ES-I3 (cell line): ENCODE data around the gene E2F8.

Experiments used
- H3K36me3 ChIP-seq: 2 replicates; pipeline ENCODE4 v1.6.1; 2013; ENCODE audit warnings: mild to moderate bottlenecking, low read length, control low read depth, moderate library complexity; ENCODE audit not compliant: insufficient read depth
- H3K4me1 ChIP-seq: 2 replicates; pipeline ENCODE4 v1.6.1; 2013; ENCODE audit warnings: mild to moderate bottlenecking, control low read depth, low read length; ENCODE audit not compliant: insufficient read depth
- H3K9ac ChIP-seq: 2 replicates; pipeline ENCODE4 v1.6.1; 2013; ENCODE audit warnings: low read depth, mild to moderate bottlenecking, low read length, moderate library complexity
- H3K9me3 ChIP-seq: 2 replicates; pipeline ENCODE4 v1.6.1; 2013; ENCODE audit warnings: mild to moderate bottlenecking, low read length, moderate library complexity; ENCODE audit not compliant: control insufficient read depth, insufficient read depth

Gene E2F8

DNA sequence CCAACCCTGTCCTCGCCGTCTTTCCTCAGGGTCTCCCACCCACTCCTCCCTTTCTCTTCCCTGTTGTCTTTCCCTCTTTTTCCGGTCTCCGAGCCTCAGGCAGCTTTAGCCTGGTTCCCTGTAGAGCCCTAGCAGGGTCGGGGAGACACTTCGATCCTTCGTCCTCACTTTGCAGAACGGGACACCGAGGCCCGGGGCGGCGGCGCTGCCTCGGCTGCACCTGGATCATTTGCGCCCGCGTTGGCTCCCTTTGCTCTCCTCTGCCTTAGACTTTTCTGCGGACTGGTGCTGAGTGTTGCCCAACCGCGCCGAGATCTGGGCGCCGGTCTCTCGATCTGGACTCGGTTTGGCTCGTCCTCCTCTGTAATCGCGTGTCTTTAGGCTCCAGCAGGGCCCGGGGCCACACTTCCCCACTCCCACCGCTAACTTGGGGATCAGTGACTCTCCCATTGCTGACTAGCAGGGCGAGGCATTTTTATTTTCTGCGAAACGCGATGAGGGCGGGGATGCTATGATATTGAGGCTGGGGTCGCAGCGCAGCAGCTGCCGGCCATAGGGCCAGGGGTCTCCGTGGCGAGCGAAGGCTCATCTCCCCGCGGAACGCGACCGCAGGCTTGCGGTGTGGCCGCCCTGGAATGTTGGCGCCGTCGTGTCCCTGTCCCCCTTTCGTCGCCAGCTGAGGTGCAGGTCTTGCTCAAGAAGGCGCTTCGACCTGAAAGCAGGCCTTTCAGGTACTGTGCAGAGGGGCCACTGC lies 1.6 kb upstream of the E2F8 start:
- Histone ChIP-seq H3K4me1 (no peaks in the 10 kb centered on the region), H3K9ac (peak overlapping the region; percentile 90), H3K36me3 (no peaks in the 10 kb centered on the region)

DNA sequence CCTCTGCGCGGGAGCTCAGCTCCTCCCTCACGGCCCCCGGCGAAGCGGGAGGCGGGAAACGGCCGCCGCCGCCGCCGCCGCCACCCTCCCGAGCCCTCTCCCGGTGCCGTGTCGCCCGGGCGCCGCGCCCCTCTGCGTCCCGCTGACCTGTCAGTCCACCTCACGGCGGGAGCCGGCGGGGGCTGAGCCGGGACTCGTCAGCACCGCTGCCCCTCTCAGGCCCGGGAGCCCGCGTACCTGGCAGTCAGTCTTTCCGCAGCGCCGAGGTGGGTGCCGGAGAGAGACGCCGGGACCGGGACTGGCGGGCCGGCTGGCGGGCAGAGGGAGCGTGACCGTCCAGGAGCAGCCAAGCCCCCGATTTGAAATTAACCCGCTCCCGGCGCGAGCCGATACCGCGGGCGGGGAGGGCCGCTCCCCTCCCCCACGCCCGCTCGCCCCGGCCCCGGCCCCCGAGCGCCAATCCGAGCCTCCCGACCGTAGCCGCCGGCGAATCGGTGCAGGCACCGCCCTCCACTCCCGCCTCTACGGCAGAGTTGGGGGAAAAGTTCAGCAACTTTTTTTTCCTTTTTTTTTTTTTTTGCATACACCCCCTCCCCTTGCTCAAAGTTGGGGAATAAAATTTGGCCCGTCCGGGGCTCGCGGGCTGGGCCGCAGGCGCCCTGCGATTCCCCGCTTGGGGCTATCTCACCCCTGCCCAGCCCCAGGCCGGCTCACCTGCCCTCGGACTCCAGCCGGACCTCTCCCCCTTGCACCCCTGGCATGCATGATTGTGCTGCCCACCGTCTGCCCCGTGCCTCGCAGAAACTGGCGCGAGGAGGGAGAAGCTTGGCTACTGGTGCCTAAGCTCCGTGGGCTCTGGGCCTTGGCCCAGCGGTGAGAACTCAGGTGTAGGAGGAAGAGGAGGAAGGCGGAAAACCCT lies 774 bp upstream of the E2F8 start:
- Histone ChIP-seq H3K4me1 (no peaks in the 10 kb centered on the region), H3K9ac (peak overlapping the region; percentile 90), H3K9me3 (no peaks in the 10 kb centered on the region), H3K36me3 (no peaks in the 10 kb centered on the region)

More for the DNA sequence above, 1.6 kb upstream of the E2F8 start:
- no peaks in the 10 kb centered on the region for H3K9me3 ChIP-seq

DNA sequence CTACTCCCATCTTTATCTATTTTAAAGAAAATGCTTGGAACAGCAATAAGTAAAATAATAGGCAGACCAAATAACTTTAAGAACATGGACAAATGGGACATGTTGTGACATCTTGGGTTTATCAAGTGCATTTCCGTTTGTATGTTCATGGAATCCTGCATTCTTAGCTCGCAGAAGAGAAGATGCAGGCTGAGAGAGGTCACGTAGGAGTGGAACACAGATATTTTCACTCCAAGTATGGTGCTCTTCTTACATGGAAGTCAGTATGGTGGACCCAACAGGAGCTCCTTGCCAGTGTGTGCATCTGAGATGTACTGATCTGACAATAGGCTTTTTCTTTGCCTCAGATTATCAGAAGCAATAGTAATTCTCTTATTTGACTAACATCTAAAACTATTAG lies 1.7 kb downstream of the E2F8 start:
- Histone ChIP-seq H3K9ac (no peak overlapping the region), H3K4me1 (no peaks in the 10 kb centered on the region), H3K36me3 (no peaks in the 10 kb centered on the region), H3K9me3 (no peaks in the 10 kb centered on the region)

DNA sequence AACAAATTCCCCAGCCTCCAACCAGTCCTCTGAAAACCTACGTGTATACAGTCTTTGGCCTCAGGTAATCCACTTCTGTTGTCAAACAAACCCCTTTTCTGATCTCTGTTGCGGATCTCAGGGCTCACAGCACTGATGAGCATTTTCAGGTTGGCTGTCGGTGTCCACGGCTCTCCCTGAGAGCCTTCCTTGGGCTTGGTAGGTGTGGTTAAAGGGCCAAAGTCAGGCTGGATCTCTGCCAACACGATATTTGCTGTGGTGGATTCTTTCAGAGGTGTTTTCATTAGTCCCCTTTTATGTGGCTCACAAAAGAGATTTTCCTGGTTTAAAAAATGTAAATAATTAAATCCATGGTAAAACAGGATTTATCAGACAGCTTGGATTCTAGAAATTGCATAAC lies 2.9 kb downstream of the E2F8 start:
- Histone ChIP-seq H3K36me3 (no peaks in the 10 kb centered on the region), H3K4me1 (no peaks in the 10 kb centered on the region), H3K9ac (no peak overlapping the region), H3K9me3 (no peaks in the 10 kb centered on the region)

DNA sequence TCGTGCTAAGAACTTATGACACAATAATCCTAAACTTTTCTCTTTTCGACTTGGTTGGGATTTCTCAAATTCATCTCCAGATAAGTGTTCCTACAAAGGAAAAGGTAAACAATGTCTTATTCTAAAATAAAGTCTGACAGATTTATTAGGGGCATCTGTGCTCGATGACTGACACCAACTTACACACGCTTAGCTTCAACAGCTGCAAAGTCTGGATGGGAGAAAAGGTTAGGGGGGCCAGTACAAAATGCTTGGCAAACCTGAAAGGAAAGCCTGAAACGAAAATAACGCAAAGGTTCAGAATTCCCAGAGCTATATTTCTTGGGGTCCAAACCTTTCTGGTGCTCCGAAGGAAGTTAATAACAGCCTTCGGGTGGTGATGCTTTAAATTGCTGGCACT lies 3.4 kb downstream of the E2F8 start:
- H3K9ac ChIP-seq: no peak overlapping the region
- no peaks in the 10 kb centered on the region for H3K4me1 ChIP-seq
- no peaks in the 10 kb centered on the region for H3K36me3 ChIP-seq
- no peaks in the 10 kb centered on the region for H3K9me3 ChIP-seq

DNA sequence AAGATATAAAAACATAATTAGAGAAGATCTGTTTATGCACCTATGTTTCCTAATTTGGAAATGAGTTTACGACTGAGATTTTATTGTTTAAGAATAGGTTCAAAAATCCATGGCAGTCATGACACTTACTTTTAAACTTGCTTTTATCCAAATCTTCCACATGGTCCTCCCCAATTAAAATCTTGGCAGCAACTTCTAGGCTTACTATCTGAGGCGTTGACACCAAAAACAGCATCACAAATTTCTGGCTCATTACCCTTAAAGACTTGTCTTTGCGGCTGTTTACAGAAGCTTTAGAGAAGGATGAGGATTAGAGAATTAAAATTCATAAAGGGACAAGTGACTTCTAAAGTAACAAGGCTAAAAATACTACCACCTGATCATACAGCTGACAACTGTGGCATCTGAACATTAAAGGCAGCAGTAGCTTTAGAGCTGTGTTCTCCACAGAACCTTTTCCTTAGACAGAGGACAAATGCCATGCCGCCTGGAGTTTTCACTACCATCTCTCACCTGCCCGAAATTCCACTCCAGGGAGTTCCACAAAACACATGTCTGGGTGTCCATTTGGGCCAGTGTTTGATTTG lies 6.4 kb downstream of the E2F8 start:
- Histone ChIP-seq H3K4me1 (no peaks in the 10 kb centered on the region), H3K36me3 (no peaks in the 10 kb centered on the region), H3K9ac (no peak overlapping the region), H3K9me3 (no peaks in the 10 kb centered on the region)

DNA sequence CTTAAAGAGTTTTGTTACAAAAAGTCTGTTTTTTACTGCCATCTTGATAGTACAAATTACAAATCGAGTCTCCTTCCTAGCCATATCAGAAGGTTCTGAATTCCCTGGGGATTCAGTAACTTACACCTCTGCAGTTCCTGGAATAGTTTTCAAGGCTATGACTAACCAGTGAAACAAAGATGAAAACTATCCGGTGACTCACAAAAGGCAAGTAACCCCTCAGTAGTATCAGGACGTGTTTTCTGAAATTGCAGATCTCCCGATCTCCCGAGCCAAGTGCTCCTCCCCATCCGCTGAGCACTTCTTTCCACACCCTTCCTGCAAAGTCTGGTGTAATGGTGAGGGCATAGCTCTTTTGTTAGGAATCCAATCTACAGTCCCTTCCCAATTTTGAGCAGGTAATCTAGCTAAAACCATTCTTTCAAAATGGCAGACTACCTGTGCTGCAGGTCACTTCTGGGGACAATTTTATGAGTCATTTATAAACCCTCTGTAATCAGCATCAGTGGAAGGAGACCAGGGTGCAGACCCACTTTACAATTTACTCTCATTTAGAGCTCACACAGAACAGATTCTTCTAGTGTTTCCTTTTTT lies 7.7 kb downstream of the E2F8 start:
- H3K36me3 ChIP-seq: no peaks in the 10 kb centered on the region
- H3K4me1 ChIP-seq: no peaks in the 10 kb centered on the region
- H3K9ac ChIP-seq: no peak overlapping the region
- H3K9me3 ChIP-seq: no peaks in the 10 kb centered on the region

DNA sequence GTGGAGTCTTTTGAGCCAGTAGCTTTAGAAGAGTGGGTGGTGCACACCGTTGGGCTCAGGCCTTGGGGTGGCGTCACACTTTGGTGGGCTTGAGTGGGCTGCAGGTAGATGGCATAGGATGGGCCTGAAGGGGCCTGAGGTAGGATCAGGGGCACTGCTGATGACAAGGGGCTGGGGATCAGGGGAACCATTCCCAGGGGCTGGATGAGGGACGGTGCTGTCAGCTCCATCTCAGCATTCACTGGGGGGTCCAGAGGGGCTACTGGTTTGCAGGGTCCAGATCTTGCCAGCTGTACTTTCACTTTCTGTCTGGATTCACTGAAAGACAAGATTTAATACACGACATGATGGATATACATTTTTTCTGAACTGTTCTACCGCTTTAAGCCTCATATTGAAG lies 11.1 kb downstream of the E2F8 start:
- no peaks in the 10 kb centered on the region for H3K4me1 ChIP-seq
- no peak overlapping the region for H3K9ac ChIP-seq
- H3K9me3 ChIP-seq: no peaks in the 10 kb centered on the region
- H3K36me3 ChIP-seq: no peaks in the 10 kb centered on the region; the same call in 1 of the 2 replicates

DNA sequence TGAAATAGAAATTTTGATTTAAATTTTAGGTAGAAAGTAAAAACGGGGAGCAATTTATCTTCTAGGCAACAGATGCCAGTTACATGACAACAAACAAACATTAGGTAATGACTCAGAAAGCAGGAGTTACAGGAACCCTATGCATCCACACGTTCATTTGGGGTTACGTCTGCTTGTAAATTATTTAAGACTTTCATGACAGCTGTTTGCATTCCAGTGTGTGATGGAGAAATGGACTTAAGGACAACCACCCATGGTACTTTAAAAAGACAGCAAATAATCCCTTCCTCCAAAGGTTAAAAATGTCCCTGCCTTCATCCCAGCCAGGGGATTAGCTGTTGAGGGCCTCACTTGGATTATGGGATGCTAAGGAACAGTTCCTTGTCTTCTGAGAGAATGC lies 11.8 kb downstream of the E2F8 start:
- Histone ChIP-seq H3K9ac (no peak overlapping the region), H3K36me3 (no peaks in the 10 kb centered on the region; the same call in 1 of the 2 replicates), H3K9me3 (no peaks in the 10 kb centered on the region), H3K4me1 (no peaks in the 10 kb centered on the region)

DNA sequence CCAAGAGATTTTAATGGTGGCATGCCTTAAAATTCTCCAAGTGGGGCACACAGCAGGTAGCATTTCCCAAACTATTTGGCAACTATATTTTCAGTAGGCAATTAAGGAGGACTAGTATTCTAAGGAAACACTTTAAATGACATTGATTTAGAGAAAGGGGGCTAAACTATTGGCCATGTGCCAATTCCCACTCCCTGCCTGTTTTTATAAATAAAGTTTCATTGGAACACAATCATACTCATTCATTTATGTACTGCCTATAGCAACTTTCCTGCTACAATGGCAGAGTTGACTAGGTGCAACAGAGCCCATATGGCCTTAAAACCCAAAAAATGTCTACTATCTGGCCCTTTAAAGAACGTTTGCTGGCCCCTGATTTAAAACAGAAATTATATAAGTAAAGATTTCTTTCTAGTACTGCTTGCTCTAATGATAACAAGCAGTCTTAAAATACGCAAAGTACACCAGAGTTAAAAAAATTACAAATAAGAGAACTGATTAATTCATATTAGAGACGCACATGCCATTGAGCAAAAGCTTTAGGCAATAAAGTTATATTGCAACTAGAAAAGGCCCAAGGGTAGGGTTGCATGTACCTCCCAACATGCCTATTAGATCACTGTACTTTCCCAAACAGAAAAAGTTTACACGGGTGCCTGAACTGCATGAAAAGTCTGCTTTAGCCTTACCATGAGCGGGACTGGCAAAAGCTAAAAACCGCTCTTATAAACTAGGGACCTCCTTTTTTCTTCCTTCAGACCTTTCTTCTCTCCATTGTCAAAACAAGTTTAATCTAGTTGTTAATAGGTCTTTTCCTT lies 14.2 kb downstream of the E2F8 start:
- H3K36me3 ChIP-seq: no peaks in the 10 kb centered on the region; the same call in 1 of the 2 replicates
- H3K4me1 ChIP-seq: no peaks in the 10 kb centered on the region
- H3K9me3 ChIP-seq: no peaks in the 10 kb centered on the region; the same call in 1 of the 2 replicates
- H3K9ac ChIP-seq: no peak overlapping the region

DNA sequence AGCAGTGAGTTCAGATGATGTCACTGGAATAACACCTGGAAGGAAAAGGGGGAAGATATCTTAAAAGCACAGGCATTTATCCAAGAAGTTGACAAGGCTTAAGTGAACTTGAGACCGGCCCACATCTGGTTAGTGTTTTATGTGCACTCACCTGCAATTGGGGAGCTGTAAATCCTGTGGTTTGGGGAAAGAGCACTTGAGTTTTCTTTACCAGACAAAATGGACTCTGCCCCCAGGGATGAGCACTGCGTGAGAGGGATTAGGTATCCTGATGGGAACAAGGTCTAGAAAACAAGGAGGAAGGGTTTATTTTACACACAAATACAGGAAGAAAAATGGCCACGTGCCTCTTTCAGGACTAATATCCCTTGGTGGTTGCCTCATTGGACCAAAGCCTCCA lies 15.2 kb downstream of the E2F8 start:
- no peaks in the 10 kb centered on the region; the same call in 1 of the 2 replicates for H3K36me3 ChIP-seq
- H3K9me3 ChIP-seq: no peaks in the 10 kb centered on the region; the same call in 1 of the 2 replicates
- H3K4me1 ChIP-seq: no peaks in the 10 kb centered on the region
- H3K9ac ChIP-seq: no peak overlapping the region

DNA sequence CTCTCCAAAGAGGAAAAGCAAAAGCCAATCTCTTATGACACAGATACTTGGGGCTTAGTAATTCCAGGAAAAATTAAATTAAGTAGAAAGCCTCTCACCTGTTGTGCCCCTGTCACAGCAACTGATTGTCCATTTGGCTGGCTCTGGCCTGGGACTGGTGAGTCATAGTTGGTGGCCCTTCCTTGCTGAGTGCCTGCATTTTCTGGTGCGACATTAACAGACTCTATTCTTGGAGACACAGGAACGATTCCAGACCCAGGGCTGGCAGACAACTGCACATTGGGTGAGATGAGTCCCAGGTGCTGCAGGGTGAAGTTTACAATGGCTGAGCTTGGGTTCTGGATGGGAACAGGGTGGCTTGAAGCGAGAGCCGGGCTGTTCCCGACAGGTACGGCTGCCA lies 15.6 kb downstream of the E2F8 start:
- Histone ChIP-seq H3K9me3 (no peaks in the 10 kb centered on the region; the same call in 1 of the 2 replicates), H3K36me3 (no peaks in the 10 kb centered on the region; the same call in 1 of the 2 replicates), H3K4me1 (no peaks in the 10 kb centered on the region)

DNA sequence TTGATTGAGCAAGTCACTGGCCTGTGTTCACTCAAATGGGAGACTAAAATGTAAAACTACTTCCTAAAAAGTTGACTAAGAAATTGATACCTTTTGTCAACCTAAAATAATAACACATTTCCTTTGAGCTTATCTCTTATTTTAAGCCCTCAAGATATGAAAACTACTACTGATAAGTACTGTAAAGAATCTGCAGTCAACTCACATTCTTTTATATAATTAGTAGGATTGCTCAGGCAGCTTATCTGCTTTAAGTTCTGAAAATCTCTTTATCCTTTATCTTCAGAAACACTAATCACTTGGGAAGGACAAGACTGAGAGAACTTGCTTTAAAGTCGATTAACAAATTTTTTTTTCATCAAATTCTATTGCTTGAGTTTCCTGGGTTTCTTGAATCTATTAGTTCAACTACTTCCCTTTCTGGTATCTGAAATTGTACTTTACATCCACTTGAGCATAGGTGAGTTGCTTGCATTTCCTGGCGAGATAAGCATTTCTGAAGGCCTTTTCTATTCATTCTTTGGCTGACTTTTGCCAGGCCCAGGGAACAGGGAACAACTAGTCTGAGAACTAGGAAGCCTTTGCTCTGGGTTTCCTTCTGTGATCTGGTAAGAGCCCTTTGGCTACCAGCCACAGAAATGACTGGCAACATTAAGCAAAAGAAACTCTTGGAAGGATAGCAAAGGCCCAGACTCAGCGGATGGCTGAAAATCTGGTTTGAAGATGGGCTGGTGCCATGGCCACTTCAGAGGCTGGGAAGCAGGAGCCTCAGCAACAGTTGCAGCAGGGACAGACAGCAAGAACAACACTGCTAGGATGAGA lies 19.6 kb downstream of the E2F8 start:
- Histone ChIP-seq H3K9ac (no peak overlapping the region), H3K9me3 (no peaks in the 10 kb centered on the region; the same call in 1 of the 2 replicates), H3K36me3 (no peaks in the 10 kb centered on the region; the same call in 1 of the 2 replicates), H3K4me1 (no peaks in the 10 kb centered on the region)

More for the DNA sequence above, 15.6 kb downstream of the E2F8 start:
- H3K9ac ChIP-seq: no peak overlapping the region
